ENCODE measurements around the gene GC. TPM values are rescaled to one million over a fixed set of nuclear protein-coding genes. Genes with fewer than 3 reads are reported as not detected.
"Not testable (repeated sequence)": the region's sequence is repeated elsewhere in the genome, so short reads cannot be mapped to it uniquely, and the experiment has no call there.

The GC gene
- total RNA-seq, 1 donor from 2014 or later: not detected

- TF ChIP-seq, protein P1, sequence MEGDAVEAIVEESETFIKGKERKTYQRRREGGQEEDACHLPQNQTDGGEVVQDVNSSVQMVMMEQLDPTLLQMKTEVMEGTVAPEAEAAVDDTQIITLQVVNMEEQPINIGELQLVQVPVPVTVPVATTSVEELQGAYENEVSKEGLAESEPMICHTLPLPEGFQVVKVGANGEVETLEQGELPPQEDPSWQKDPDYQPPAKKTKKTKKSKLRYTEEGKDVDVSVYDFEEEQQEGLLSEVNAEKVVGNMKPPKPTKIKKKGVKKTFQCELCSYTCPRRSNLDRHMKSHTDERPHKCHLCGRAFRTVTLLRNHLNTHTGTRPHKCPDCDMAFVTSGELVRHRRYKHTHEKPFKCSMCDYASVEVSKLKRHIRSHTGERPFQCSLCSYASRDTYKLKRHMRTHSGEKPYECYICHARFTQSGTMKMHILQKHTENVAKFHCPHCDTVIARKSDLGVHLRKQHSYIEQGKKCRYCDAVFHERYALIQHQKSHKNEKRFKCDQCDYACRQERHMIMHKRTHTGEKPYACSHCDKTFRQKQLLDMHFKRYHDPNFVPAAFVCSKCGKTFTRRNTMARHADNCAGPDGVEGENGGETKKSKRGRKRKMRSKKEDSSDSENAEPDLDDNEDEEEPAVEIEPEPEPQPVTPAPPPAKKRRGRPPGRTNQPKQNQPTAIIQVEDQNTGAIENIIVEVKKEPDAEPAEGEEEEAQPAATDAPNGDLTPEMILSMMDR (IDR thresholded peaks at IDR 0.05; ENCODE audit: insufficient read depth, low read length, severe bottlenecking): no peak
- Histone ChIP-seq H3K36me3 (ENCODE audit: control insufficient read depth, insufficient read depth, low read length) (no peaks in the 10 kb centered on the region), H3K4me3 (ENCODE audit: low read depth, low read length) (no peak overlapping the region), H3K27me3 (ENCODE audit: control insufficient read depth, insufficient read depth, low read length) (no peaks in the 10 kb centered on the region)
- DNase-seq (ENCODE audit: low read depth) (peak; percentile 1), FAIRE-seq (no peak)
Observed at GRCh38 chr4:71752383-71753042, 31.4 kb downstream of the GC start.

GRCh38 chr4:71749008-71749594 lies 34.8 kb downstream of the GC start:
- DNase-seq (ENCODE audit: low read depth): no peak
- FAIRE-seq: no peak
- H3K4me3 ChIP-seq (ENCODE audit: low read depth, low read length): no peak overlapping the region
- TF ChIP-seq, protein P1 (IDR thresholded peaks at IDR 0.05; ENCODE audit: insufficient read depth, low read length, severe bottlenecking): no peak
- no peaks in the 10 kb centered on the region for H3K36me3 ChIP-seq (ENCODE audit: control insufficient read depth, insufficient read depth, low read length)
- H3K27me3 ChIP-seq (ENCODE audit: control insufficient read depth, insufficient read depth, low read length): no peaks in the 10 kb centered on the region

DNA sequence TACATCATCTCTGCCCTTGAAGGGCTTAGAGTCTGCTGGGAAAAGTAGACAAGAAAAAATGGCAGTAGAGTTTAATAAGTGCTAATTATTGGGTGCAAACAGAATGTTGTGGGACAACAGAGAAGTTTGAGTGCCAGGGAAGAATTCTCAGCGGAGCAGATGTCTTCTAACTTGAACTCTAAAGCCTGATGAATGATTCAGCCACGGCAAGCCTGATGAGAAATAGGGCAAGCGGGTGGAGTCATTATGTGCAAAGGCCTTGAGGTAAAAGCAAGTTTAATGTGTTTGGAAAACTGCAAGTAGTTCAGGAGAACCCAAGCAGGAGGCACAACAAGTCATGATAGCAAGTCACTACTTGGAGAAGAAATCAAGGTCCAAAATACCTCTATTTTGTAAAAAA lies 37.5 kb downstream of the GC start:
- DNase-seq (ENCODE audit: low read depth) (no peak), FAIRE-seq (no peak)
- H3K27me3 ChIP-seq (ENCODE audit: control insufficient read depth, insufficient read depth, low read length): no peaks in the 10 kb centered on the region
- TF ChIP-seq, protein P1 (IDR thresholded peaks at IDR 0.05; ENCODE audit: insufficient read depth, low read length, severe bottlenecking): no peak
- no peak overlapping the region for H3K4me3 ChIP-seq (ENCODE audit: low read depth, low read length)
- no peaks in the 10 kb centered on the region for H3K36me3 ChIP-seq (ENCODE audit: control insufficient read depth, insufficient read depth, low read length)

- not testable (repeated sequence) for FAIRE-seq; H3K36me3 ChIP-seq (ENCODE audit: control insufficient read depth, insufficient read depth, low read length); DNase-seq (ENCODE audit: low read depth); H3K27me3 ChIP-seq (ENCODE audit: control insufficient read depth, insufficient read depth, low read length); H3K4me3 ChIP-seq (ENCODE audit: low read depth, low read length)
Observed at GRCh38 chr4:71738782-71739181, 45.1 kb downstream of the GC start.

- FAIRE-seq (no peak), DNase-seq (ENCODE audit: low read depth) (peak; percentile 52)
- Histone ChIP-seq H3K4me3 (ENCODE audit: low read depth, low read length) (no peak overlapping the region), H3K36me3 (ENCODE audit: control insufficient read depth, insufficient read depth, low read length) (no peaks in the 10 kb centered on the region), H3K27me3 (ENCODE audit: control insufficient read depth, insufficient read depth, low read length) (no peaks in the 10 kb centered on the region)
- TF ChIP-seq, protein P1 (IDR thresholded peaks at IDR 0.05; ENCODE audit: insufficient read depth, low read length, severe bottlenecking): peak; percentile 39
Observed at GRCh38 chr4:71732706-71733105, 51.2 kb downstream of the GC start.

GRCh38 chr4:71732066-71732465 lies 51.8 kb downstream of the GC start:
- Histone ChIP-seq H3K36me3 (ENCODE audit: control insufficient read depth, insufficient read depth, low read length) (no peaks in the 10 kb centered on the region), H3K27me3 (ENCODE audit: control insufficient read depth, insufficient read depth, low read length) (no peaks in the 10 kb centered on the region), H3K4me3 (ENCODE audit: low read depth, low read length) (no peak overlapping the region)
- TF ChIP-seq, protein P1 (IDR thresholded peaks at IDR 0.05; ENCODE audit: insufficient read depth, low read length, severe bottlenecking): no peak
- DNase-seq (ENCODE audit: low read depth): no peak
- no peak for FAIRE-seq
